NCI-H524 (cell line): ENCODE data around the gene LRRFIP1.
"Not testable (repeated sequence)": the region's sequence is repeated elsewhere in the genome, so short reads cannot be mapped to it uniquely, and the experiment has no call there.

Source experiments
- DNase-seq, 2 experiments: peaks; one replicate each; lab custom pipeline; 2025; lab: John Stamatoyannopoulos, UW

Gene LRRFIP1

GRCh38 chr2:237774811-237775553 is 147.6 kb downstream of the LRRFIP1 start:
- DNase-seq, result peak in 1 of 2 experiments; percentile 40

- no peak for DNase-seq
Observed at GRCh38 chr2:237779521-237779920, 152.1 kb downstream of the LRRFIP1 start.

- DNase-seq, result peak in 1 of 2 experiments; percentile 62
Observed at GRCh38 chr2:237782181-237782580, 154.8 kb downstream of the LRRFIP1 start.

GRCh38 chr2:237783678-237784077 is 156.3 kb downstream of the LRRFIP1 start:
- not testable (repeated sequence) for DNase-seq

GRCh38 chr2:237786936-237787335 is 159.5 kb downstream of the LRRFIP1 start:
- DNase-seq, result no peak

- DNase-seq, result no peak
Observed at GRCh38 chr2:237790353-237790752, 163.0 kb downstream of the LRRFIP1 start.

- no peak for DNase-seq
Observed at GRCh38 chr2:237791977-237792727, 164.8 kb downstream of the LRRFIP1 start.

- DNase-seq, result no peak
Observed at GRCh38 chr2:237797253-237797652, 169.9 kb downstream of the LRRFIP1 start.

- DNase-seq, result no peak
Observed at GRCh38 chr2:237798236-237799059, 171.1 kb downstream of the LRRFIP1 start, which contains the start of gene RBM44. RBM44 (plus strand) TSS chr2:237798779; CDS start chr2:237813610, 14,831 bp downstream.

GRCh38 chr2:237799060-237799428 is 171.7 kb downstream of the LRRFIP1 start:
- no peak for DNase-seq

- no peak for DNase-seq
Observed at GRCh38 chr2:237801466-237801865, 174.1 kb downstream of the LRRFIP1 start.

GRCh38 chr2:237806334-237806733 is 178.9 kb downstream of the LRRFIP1 start:
- no peak for DNase-seq

- no peak for DNase-seq
Observed at GRCh38 chr2:237815637-237816036, 188.2 kb downstream of the LRRFIP1 start.

- no peak for DNase-seq
Observed at GRCh38 chr2:237816531-237816930, 189.1 kb downstream of the LRRFIP1 start.

- no peak for DNase-seq
Observed at GRCh38 chr2:237818066-237818473, 190.7 kb downstream of the LRRFIP1 start.

- no peak for DNase-seq
Observed at GRCh38 chr2:237819231-237819630, 191.8 kb downstream of the LRRFIP1 start.

GRCh38 chr2:237820421-237820820 is 193.0 kb downstream of the LRRFIP1 start:
- no peak for DNase-seq

- DNase-seq, result no peak
Observed at GRCh38 chr2:237823544-237823943, 196.2 kb downstream of the LRRFIP1 start.

- DNase-seq, result no peak
Observed at GRCh38 chr2:237824085-237824484, 196.7 kb downstream of the LRRFIP1 start.

GRCh38 chr2:237827421-237827987 is 200.1 kb downstream of the LRRFIP1 start:
- no peak for DNase-seq
